ENCODE data around the gene RAET1E.
"Not testable (repeated sequence)": the region's sequence is repeated elsewhere in the genome, so short reads cannot be mapped to it uniquely, and the experiment has no call there.

The RAET1E gene

DNA sequence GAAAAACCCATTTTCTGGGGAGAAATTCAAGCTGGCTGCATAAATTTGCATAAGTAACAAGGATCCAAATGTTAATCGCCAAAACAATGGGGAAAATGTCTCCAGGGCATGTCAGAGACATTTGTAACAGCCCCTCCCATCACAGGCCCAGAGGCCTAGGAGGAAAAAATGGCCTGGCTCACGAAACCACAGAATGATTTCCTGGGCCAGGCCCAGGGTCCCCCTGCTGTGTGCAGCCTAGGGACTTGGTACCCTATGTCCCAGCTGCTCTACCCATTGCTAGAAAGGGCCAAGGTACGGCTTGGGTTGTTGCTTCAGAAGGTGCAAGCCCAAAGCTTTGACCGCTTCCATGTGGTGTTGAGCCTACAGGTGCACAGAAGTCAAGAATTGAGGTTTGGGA lies 10.6 kb upstream of the RAET1E start:
- H3K27me3 Mint-ChIP-seq (ENCODE audit: low read depth) = peaks cover 15% of the 10 kb centered on the region
- H3K9me3 Mint-ChIP-seq; H3K36me3 Mint-ChIP-seq (ENCODE audit: low read depth); H3K27ac Mint-ChIP-seq; H3K4me1 Mint-ChIP-seq (ENCODE audit: low read depth); H3K4me3 Mint-ChIP-seq: not testable (repeated sequence)

DNA sequence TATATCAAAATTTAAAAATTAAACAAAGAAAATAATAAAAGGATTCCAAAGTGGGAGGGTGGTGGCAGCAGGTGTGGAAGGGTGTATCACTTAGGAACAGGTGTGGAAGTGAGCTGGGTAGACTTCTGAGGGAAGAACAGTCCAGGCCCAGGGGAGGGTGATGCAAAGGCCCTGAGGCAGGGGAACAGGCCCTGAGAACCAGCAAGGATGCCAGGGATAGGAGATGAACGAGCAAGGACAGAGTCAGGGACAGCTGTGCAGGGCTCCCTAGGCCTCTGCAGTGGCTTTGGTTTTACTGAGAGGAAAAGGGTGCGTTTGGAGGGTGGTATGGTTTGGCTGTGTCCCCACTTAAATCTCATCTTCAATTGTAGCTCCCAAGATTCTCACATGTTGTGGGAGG lies 9.4 kb upstream of the RAET1E start:
- Mint-ChIP-seq H3K4me1 (ENCODE audit: low read depth) (no peaks in the 10 kb centered on the region), H3K9me3 (peaks cover 5% of the 10 kb centered on the region), H3K36me3 (ENCODE audit: low read depth) (peaks cover 2% of the 10 kb centered on the region), H3K27ac (no peak overlapping the region), H3K4me3 (no peak overlapping the region), H3K27me3 (ENCODE audit: low read depth) (peaks cover 17% of the 10 kb centered on the region)

DNA sequence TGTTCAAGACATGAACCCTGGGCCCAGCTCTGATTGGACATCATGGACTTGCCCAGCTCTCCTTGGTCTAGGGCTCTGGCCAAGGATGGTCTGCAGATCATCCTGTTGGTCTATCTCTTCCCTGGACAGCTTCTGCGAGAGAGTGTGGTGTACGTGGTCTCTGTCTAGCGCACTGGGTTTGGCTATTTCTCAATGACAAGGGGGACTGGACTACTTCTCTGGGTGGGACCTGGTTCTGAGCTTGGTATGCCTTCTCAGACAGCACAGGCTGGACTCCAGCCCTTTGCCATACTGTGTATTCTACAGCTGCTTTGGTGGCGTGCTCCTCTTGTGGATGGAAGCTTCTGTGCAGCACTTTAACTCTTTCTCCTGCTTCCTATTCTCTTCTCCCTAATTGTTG lies 8.5 kb upstream of the RAET1E start:
- peaks cover 2% of the 10 kb centered on the region for H3K36me3 Mint-ChIP-seq (ENCODE audit: low read depth)
- H3K4me3 Mint-ChIP-seq = no peak overlapping the region
- no peaks in the 10 kb centered on the region for H3K4me1 Mint-ChIP-seq (ENCODE audit: low read depth)
- peaks cover 5% of the 10 kb centered on the region for H3K9me3 Mint-ChIP-seq
- no peak overlapping the region for H3K27ac Mint-ChIP-seq
- H3K27me3 Mint-ChIP-seq (ENCODE audit: low read depth) = peaks cover 25% of the 10 kb centered on the region

DNA sequence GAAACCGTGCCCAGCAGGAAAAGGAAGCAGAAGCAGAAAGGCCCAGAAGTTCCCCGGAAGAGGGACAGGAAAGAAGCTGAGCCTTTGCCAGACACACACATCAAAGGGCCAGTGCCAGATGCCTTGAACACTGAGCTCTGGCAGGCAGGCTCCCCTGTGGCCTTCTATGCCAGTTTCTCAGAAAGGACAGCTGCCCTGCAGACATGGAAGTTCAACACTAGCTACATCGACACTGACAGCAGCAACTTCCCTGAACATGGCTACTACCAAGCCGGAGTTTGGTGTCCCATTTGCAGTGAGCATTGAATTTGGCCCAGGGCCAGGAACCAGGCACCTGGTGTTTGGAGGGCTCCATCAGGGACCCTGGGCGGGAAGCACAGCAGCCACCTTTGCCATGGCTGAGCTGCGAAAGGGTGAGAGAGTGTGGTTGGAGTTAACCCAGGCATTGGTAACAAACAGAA lies 8.0 kb upstream of the RAET1E start:
- Mint-ChIP-seq H3K4me1 (ENCODE audit: low read depth) (no peaks in the 10 kb centered on the region), H3K36me3 (ENCODE audit: low read depth) (peaks cover 2% of the 10 kb centered on the region), H3K27me3 (ENCODE audit: low read depth) (peaks cover 25% of the 10 kb centered on the region), H3K9me3 (peaks cover 5% of the 10 kb centered on the region), H3K27ac (no peak overlapping the region), H3K4me3 (no peak overlapping the region)

DNA sequence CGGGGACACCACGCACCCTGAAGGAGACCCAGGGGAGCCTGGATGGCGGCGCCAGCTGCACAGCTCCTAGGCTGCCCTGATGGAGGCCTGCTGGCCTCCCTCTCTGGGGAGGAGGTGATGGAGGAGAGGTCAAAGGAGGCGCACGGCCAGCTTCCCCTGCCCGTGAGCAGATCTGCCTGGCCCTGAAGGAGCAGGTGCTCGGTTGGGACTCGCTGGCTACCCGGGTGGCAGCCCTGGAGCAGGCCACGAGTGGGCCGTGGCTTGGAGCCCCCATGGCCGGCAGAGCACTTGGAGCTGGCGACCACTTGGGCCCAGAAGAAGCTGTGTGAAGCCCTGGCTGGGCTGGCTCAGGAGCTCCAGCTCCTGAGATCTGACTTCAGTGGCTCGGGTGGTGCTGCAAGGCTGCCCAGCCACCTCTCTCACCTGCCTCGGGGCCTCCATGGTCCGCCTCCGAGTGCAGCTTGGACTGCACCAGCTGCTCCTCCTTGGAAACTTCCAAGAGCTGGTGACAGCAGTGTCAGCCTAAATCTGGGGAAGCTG lies 7.5 kb upstream of the RAET1E start:
- H3K27me3 Mint-ChIP-seq (ENCODE audit: low read depth) = peaks cover 25% of the 10 kb centered on the region
- H3K4me1 Mint-ChIP-seq (ENCODE audit: low read depth) = no peaks in the 10 kb centered on the region
- no peak overlapping the region for H3K4me3 Mint-ChIP-seq
- H3K36me3 Mint-ChIP-seq (ENCODE audit: low read depth) = peaks cover 2% of the 10 kb centered on the region
- H3K9me3 Mint-ChIP-seq = peaks cover 5% of the 10 kb centered on the region
- H3K27ac Mint-ChIP-seq = no peak overlapping the region

DNA sequence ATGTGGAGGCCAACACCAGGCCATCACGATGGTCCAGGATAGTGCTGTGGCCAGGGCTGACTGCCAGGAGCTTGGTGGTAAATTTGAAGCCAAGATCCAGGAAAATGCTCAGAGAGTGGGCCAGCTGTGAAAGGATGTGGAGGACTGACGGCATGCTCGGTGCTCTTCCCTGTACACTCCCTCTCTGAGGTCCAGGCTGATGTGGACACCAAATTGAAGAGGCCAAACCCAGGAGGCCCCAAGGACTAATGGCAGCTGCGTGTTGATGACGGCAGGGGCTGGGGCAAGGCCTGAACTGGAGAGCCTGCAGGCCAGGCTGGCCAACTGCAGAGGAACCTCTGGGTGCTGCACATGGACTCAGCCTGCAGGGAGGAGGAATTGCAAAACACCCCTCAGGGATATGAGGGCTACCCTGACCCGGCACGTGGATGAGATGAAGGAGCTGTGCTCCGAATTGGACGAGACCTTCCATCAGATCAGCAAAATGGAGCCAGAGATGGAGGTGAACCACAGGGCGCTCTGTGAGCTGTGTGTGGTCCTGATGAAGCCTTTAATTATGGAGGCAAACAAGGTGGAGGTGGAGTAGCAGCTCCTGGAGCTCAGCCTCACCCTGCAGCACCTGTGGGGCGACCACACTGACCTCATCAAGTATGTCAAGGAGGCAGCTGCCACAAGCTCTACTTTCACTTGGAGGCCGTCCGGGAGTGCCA lies 6.9 kb upstream of the RAET1E start:
- H3K9me3 Mint-ChIP-seq = peaks cover 5% of the 10 kb centered on the region
- no peak overlapping the region for H3K4me3 Mint-ChIP-seq
- H3K27me3 Mint-ChIP-seq (ENCODE audit: low read depth) = peaks cover 25% of the 10 kb centered on the region
- peaks cover 2% of the 10 kb centered on the region for H3K36me3 Mint-ChIP-seq (ENCODE audit: low read depth)
- H3K4me1 Mint-ChIP-seq (ENCODE audit: low read depth) = no peaks in the 10 kb centered on the region
- H3K27ac Mint-ChIP-seq = no peak overlapping the region

DNA sequence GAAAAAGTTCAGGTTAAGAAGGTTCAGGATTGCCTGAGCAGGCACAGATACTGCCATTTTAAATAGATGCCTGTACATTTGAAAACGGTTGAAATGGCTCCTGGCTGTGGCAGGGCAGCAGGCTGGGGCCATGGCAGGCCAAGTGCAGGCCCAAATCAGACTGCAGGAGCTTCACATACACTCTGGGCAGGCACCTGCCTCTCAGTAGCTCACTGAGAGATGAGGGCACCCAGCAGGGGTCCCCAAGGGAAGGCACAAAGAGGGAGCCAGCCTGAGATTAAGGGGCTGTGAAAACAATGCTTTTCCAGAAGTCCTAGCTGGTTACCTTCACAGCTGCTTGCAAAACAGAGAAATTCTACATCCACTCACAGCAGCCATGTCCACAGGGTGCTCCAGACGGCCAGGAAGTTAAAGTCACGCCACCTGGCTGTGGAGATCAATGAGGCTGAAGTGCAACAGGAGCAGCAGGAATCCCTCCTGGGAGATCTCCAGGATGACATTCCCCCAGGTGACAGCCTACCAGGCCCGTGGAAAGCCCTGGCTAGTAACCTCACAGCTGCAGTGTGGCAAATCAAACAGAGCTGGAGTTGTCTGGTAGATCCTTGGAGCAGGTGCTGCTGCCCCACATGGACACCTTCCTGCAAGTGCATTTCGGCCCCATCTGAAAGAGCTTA lies 6.2 kb upstream of the RAET1E start:
- Mint-ChIP-seq H3K9me3 (peaks cover 5% of the 10 kb centered on the region), H3K36me3 (ENCODE audit: low read depth) (peaks cover 2% of the 10 kb centered on the region), H3K4me1 (ENCODE audit: low read depth) (no peaks in the 10 kb centered on the region), H3K4me3 (no peak overlapping the region), H3K27me3 (ENCODE audit: low read depth) (peaks cover 26% of the 10 kb centered on the region), H3K27ac (no peak overlapping the region)

DNA sequence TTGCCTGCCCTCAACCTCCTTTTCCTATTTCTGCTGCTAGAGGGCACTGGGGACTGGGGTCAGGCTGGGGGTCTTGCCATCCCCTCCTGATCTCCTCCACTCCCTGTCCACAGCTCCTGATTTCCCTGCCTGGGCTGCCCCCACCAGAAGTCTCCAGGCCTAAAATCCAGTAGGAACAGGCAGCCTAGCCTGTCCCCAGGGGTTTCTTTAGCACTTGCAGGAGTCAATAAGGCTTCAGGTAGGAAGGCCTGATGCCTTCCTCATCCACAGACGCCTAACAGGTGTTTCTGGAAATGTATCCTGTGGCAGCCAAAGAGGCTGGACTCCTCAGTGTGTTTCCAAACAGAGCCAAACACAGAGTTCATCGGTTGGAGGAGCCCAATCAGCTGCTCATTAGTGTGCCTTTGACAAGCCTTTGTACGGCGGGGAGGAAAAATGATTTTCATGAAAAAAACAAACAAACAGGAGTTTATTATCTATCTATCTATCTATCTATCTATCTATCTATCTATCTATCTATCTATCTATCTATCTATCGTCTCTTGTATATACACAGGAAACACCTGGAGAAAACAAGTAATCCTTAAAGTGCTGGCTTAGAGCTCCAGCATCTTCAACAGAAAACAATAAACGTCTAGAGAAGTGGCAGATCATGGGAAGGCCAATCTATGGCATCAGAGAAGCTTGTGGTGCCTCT lies 3.7 kb upstream of the RAET1E start:
- Mint-ChIP-seq H3K36me3 (ENCODE audit: low read depth) (no peaks in the 10 kb centered on the region), H3K27me3 (ENCODE audit: low read depth) (peaks cover 29% of the 10 kb centered on the region), H3K4me1 (ENCODE audit: low read depth) (peaks cover 4% of the 10 kb centered on the region), H3K27ac (no peak overlapping the region), H3K9me3 (no peaks in the 10 kb centered on the region), H3K4me3 (no peak overlapping the region)

DNA sequence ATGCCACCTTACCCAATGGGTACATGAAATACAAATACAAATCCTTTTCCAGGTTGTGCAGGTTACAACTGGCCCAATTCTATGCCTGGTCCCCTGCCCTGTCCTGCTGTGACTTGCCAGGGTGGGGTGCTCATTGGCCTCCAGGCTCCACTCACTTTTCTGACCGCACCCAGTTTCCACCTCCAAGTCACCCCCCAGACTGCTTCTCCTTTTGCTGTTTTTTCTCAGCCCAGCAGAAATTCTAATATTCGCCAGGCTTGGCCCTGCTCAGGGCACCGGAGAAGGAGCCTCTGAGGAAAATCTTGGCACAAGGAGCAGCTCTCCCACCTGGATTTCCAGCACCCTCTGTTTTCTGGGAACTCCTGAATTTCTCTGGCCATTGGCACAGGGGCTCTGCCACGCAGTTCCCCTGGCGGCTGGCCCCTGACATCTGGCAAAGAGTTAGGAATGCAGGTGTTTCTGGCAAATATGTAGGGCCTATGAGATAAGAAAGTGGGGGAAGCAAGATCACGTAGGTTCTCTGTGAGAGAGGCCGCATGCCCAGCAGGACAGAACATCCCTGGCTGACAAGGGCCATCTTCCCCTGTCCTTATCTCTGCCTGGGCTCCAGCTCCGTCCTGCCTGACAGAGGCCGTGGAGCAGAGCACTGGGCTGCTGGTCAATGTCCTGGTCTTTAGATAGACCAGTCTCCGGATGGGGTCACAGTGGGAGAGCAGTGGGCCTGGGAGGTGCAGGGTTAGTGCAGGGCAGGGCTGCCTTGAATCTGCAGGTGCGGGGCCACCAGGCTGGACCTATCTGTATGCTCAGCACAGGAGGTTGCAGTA lies 2.9 kb upstream of the RAET1E start:
- no peaks in the 10 kb centered on the region for H3K36me3 Mint-ChIP-seq (ENCODE audit: low read depth)
- H3K27me3 Mint-ChIP-seq (ENCODE audit: low read depth) = peaks cover 29% of the 10 kb centered on the region
- H3K27ac Mint-ChIP-seq = no peak overlapping the region
- peaks cover 11% of the 10 kb centered on the region for H3K4me1 Mint-ChIP-seq (ENCODE audit: low read depth)
- no peak overlapping the region for H3K4me3 Mint-ChIP-seq
- H3K9me3 Mint-ChIP-seq = no peaks in the 10 kb centered on the region

DNA sequence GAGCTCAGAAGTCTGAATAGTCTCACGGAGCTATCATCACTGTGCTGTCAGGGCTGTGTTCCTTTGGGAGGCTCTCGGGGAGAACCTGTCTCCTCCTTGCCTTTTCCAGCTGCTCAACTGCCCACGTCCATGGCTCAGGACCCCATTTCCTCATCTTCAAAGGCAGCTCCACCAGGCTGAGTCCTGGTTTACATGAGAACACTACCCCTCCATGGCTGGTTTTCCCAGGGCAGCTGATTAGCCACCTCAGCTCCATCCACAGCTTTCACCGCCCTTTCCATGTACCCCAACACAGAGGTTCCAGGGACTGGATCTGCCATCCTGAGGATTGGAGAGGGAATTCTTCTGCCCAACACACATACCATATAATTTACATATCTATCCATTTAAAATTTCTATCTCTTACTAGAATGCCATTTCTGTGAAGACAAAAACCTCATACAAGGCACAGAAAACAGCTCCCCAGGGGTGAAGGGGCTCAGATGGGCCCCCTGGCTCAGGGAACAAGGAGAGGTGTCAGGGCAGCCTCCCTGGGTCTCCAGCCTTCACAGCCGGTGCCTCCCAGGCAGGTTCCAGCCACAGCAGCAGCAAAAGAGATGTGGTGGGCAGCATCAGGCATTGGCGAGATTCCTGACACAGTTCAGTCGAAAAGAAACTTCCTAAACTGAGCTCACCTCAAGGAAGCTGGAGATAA lies 2.2 kb upstream of the RAET1E start:
- Mint-ChIP-seq H3K4me3 (no peak overlapping the region), H3K27me3 (ENCODE audit: low read depth) (peaks cover 29% of the 10 kb centered on the region), H3K9me3 (no peaks in the 10 kb centered on the region), H3K27ac (no peak overlapping the region), H3K4me1 (ENCODE audit: low read depth) (peaks cover 17% of the 10 kb centered on the region), H3K36me3 (ENCODE audit: low read depth) (no peaks in the 10 kb centered on the region)

DNA sequence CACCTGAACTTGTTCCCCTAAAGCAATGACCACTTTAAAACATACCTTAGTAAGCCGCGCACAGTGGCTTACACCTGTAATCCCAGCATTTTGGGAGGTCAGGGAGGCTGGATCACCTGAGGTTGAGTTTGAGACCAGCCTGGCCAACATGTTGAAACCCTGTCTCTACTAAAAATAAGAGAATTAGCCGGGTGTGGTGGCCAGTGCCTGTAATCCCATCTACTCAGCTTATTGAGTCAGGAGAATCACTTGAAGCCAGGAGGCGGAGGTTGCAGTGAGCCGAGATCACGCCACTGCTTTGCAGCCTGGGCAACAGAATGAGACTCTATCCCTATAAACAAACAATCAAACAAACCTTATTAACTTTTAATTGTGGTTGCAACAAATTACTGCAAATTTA lies 1.6 kb upstream of the RAET1E start:
- Mint-ChIP-seq H3K9me3 (no peaks in the 10 kb centered on the region), H3K4me1 (ENCODE audit: low read depth) (peaks cover 19% of the 10 kb centered on the region), H3K4me3 (no peak overlapping the region), H3K27me3 (ENCODE audit: low read depth) (peaks cover 31% of the 10 kb centered on the region), H3K27ac (no peak overlapping the region), H3K36me3 (ENCODE audit: low read depth) (no peaks in the 10 kb centered on the region)

DNA sequence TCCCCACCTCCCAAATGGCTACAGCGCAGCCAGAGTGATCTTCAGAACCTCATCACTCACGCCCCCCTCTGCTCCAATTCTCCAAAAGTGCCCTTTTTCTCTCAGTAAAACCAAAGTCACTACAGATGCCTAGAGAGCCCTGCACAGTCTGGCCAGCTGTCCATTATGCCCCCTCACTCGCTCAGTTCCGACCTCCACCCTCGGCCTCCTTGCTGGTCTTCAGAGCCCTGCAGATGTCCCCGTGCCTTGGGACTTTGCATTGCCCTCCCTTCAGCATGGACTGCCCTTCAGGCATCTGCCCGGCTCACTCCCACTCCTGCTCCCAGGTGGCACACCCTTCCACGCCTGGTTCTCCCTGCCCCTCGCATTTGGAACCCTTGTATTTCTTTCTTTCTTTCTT lies 1.1 kb upstream of the RAET1E start:
- Mint-ChIP-seq H3K4me1 (ENCODE audit: low read depth) (peaks cover 20% of the 10 kb centered on the region), H3K36me3 (ENCODE audit: low read depth) (peaks cover 1% of the 10 kb centered on the region), H3K9me3 (no peaks in the 10 kb centered on the region), H3K4me3 (no peak overlapping the region), H3K27ac (no peak overlapping the region), H3K27me3 (ENCODE audit: low read depth) (peaks cover 36% of the 10 kb centered on the region)

DNA sequence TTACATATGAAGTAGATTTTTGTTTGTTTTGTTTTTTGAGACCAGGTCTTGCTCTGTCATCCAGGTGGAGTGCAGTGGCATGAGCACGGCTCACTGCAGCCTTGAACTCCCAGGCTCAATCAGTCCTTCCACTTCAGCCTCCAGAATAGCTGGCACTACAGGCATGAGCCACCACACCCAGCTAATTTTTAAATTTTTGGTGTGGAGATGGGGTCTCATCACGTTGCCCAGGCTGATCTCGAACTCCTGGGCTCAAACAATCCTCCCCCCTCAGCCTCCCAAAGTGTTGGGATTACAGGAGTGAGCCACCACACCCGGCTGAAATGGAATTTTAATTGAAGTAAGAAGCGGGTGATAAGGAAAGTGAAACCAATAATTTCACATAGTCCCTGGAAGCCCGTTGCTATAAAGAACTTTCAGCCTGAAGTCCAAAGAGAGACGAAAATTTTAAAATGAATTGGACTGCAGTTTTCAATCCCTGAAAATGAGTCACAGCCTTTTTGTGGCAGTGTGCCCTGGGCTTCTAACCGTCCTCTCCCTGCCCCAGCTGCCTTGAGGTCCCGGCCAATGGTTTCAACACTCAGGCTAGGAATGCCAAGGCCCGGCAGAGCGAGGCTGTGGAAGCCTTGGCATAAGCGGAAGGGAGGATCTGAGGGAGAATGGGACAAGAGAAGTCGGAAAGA lies 757 bp downstream of the RAET1E start:
- H3K9me3 Mint-ChIP-seq = no peaks in the 10 kb centered on the region
- H3K4me1 Mint-ChIP-seq (ENCODE audit: low read depth) = peaks cover 20% of the 10 kb centered on the region
- H3K27ac Mint-ChIP-seq = no peak overlapping the region
- peaks cover 1% of the 10 kb centered on the region for H3K36me3 Mint-ChIP-seq (ENCODE audit: low read depth)
- peaks cover 38% of the 10 kb centered on the region for H3K27me3 Mint-ChIP-seq (ENCODE audit: low read depth)
- no peak overlapping the region for H3K4me3 Mint-ChIP-seq
